Renal cortical epithelial cell (primary cell): Measurements from ENCODE around the gene SLC33A1. TPM values are rescaled to one million over a fixed set of nuclear protein-coding genes. Genes with fewer than 3 reads are reported as not detected.
A peak's percentile ranks its signal among the peaks of the same experiment; 100 is the strongest.
"Not testable (repeated sequence)": the region's sequence is repeated elsewhere in the genome, so short reads cannot be mapped to it uniquely, and the experiment has no call there.

Source experiments
- DNase-seq: peaks from one replicate; pipeline ENCODE4 v3.0.0-alpha.2; 2011; ENCODE audit warnings: low read depth
- total RNA-seq: library from RNA; depleted of rRNA; stranded (reverse); fragments of >200 nt; gene quantifications from 2 replicates; pipeline ENCODE4 v1.2.3, GENCODE V29; 2014

The SLC33A1 gene
- total RNA-seq: 50.5 and 55.8 TPM in 2 replicates

DNA sequence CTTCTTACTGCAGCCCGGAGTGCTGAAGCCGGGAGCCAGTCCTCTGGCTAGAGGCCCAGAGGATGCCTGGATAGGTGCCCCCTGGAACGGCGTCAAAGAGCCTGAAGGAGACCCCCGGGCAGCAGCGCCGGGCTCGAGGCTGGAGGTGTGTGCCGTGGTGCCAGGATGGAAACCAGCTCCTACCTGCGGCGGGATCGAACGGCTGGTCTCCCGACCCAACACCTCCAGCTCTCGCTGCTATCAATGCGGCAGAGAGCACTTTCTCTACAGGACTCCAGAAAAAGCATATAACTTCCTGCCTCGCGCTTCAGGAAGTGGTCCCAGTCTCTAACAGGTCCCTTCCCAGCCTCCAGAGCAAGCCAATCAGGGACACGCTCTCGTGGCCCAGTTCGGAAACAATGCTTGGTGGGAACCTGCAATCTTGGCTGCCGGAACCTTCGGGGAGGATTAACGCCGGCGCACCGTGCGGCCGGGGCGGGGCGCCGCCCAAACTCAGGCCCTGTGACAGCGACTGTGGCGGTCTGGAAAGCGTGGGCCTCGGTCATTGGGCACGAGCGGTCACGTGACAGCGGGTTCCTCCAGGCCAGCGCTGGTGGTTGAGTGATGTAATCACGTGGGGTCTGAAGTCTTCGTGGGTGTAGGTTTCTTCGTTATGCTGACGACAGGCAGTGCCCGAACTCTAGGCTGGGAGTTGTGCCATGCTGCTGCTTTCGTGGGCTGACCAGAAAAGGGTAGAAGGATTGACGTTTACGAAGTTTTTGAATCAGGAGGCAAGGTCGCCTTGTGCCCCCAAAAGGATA is at the start of gene SLC33A1:
TSS of gene SLC33A1 (minus strand) at position 287 of the 800 bp plus-strand sequence. CDS start 430 bp downstream, outside the sequence.
- DNase-seq: peak; percentile 98

- DNase-seq: no peak
Measured at GRCh38 chr3:155895379-155895900, 41.2 kb upstream of the SLC33A1 start.

DNA sequence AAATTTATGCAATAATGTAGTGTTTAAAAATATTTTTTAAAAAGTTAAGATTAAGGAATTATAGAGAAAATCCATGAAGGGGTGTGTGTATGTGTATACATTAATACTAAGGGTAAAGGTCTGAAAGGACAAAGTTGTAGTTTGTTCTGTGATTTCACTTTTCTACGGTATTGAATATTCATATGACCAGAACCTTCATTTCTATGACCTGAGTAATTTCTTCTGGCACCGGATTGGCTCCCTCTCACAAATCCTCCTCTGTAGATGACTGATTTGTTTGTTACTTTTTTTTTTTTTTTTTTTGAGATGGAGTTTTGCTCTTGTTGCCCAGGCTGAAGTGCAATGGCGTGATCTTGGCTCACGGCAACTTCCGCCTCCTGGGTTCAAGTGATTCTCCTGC is 37.1 kb upstream of the SLC33A1 start:
- DNase-seq: no peak

GRCh38 chr3:155890671-155891190 is 36.5 kb upstream of the SLC33A1 start:
- peak; percentile 34 for DNase-seq

DNA sequence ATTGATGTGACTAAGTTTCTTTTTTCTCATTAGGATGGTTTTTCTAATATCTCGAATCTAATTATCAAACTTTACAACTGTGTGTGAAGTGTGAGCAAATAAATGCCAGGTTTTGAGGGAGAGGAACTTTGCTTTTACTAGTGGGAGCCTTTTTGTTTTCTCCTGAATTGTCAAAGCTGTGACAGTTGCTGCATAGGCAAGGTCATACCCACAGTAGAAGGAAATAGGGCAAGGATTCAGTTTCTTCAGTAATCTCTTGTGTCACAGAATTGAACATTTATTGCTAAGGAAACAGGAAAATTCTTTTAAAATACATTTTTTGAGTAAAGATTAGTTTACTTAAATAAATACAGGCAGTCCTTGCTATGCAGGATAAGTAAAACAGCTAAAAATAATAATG is 35.7 kb upstream of the SLC33A1 start:
- no peak for DNase-seq

DNA sequence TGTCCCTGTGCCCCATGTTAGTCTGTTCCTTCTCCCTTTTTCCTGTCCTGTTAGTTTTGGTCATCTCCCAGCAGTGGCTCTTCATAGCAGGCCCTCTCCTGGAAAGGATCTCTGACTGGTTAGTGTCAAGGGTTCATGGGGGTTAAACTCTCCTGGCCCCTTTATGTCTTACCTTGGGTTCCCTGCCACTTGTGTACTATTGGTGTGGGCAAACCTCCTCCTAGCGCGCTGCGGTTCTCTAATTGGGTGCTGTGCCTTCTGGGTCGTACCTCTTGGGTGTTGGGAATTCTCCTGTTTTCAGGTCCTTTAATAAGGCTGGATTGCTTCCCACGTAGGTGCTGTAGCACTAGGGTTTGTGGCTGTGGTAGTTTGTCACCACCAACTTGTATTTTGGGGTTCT is 35.0 kb upstream of the SLC33A1 start:
- no peak for DNase-seq

- no peak for DNase-seq
Measured at GRCh38 chr3:155886915-155887314, 32.7 kb upstream of the SLC33A1 start.

DNA sequence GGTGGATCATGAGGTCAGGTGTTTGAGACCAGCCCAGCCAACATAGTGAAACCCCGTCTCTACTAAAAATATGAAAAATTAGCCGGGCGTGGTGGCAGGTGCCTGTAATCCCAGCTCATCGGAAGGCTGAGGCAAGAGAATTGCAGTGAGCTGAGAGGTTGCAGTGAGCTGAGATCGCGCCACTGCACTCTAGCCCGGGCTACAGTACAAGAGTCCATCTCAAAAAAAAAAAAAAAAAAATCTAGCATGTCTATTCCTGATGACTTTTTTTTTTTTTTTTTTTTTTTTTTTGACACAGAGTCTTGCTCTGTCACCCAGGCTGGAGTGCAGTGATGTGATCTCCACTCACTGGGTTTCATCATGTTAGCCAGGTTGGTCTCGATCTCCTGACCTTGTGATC is 32.1 kb upstream of the SLC33A1 start:
- DNase-seq: not testable (repeated sequence)

DNA sequence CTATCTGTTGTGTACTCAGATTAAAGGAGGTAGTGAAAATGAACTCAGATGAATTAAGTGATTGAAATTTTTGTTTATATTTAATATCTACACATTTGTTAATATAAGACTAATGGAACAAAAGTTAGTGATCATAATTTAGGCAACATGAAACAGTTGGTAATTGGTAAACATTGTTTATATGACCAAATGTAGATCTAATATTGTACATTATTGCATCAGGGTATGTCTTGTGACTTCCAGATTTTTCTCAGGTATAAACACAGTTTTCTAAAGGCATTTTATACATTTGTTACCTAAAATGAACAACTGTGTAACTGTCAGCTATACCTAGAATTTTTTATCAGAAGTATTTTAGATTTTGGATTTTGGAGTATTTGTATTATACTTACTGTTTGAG is 31.1 kb upstream of the SLC33A1 start:
- no peak for DNase-seq

DNA sequence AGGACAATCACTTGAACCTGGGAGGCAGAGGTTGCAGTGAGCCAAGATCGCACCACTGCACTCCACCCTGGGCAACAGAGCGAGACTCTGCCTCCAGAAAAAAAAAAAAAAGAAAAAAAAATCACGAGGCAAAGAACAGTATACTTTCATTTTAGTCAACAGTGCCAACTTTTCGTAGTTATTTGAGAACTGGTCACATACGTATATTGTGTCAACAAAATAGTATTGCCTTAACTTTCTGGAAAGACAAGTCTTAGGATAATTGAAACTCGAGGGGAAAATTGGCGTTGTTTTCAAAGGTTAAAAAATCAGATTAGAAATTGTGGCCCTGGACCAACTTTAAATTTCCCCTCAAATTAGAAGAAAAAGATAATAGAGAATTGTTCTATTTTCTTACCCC is 30.1 kb upstream of the SLC33A1 start:
- no peak for DNase-seq

DNA sequence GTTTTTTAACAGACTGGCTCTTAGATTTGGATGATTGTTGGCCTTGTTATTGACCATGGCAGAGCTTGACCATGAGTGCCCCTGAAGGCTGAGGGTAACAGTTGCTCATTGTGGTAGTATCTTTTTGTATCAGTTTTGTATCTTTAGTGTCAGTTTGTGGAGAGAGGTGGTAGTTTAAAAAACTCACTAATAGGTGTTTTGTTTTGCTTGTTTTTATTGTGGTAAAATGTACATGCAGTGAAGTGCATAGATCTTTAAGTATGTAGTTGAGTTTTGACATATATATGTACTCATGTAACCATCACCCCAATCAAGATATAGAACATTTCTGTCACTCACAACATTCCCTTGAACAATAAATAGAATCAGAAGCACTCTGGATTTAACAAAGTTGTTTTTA is 26.1 kb upstream of the SLC33A1 start:
- no peak for DNase-seq

DNA sequence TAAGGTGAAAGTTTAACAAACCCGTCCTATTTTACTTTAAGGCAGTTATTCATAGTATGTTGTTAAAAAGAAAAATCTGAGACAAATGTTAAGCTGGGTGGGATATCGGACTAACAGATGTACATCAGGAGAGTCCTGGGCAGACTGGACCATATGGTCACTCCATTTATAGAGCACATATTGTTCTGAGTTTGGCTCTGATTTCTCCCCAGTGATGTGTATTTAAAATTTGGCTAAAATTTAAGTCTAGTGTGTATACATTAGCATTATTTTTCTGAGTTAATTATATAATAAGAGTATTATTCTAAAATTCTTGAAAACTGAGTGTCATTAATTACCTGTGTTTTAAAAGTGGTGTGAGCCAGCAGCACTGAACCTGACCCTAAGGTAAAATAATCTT is 22.3 kb upstream of the SLC33A1 start:
- no peak for DNase-seq

- DNase-seq: no peak
Measured at GRCh38 chr3:155876037-155876436, 21.8 kb upstream of the SLC33A1 start.

GRCh38 chr3:155872904-155873646 is 18.8 kb upstream of the SLC33A1 start:
- DNase-seq: no peak

DNA sequence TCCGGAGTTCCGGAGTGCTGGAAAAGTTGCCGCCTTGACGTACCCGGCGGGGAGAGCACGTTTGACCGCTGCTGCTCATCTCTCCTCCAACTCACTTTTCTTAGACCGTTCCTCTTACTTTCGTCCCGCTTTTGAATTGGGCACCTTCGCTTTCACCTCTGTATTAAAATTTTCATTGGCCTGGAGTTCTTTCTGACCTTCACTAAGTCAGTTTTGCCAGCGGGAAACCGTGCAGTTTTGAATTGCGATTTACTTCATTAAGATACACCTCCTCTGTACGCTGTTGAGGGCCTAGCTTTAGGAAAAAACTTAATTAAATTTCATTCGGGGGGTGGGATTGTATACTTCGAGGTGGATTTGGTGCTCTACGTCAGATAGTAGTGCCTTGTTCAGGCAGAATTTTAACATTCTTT is 17.5 kb upstream of the SLC33A1 start:
- DNase-seq: peak; percentile 27

GRCh38 chr3:155870945-155871745 is 16.9 kb upstream of the SLC33A1 start:
- no peak for DNase-seq

GRCh38 chr3:155870133-155870944 is 16.1 kb upstream of the SLC33A1 start, which contains the start of gene GMPS:
GMPS (plus strand) TSS chr3:155870650; CDS start chr3:155870871, 221 bp downstream.
- peak; percentile 79 for DNase-seq

DNA sequence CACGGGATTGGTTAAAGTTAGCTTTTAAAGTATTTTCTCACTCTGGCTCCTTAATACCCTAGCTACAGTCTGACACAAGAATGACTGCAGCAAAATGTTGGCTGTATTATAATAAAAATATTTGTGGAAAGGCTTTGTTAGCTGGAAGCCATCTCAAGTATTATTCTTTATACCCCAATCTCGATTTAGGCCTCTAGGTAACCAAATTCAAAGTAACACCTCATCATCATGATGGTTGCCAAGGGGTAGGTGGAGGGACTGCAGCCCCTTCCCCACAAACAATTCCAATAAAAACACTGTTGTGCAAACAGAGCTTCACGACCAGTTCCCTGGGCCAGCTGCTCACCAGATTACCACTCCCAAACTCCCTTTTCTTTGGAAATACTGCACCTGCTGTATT is 15.5 kb upstream of the SLC33A1 start:
- DNase-seq: no peak

DNA sequence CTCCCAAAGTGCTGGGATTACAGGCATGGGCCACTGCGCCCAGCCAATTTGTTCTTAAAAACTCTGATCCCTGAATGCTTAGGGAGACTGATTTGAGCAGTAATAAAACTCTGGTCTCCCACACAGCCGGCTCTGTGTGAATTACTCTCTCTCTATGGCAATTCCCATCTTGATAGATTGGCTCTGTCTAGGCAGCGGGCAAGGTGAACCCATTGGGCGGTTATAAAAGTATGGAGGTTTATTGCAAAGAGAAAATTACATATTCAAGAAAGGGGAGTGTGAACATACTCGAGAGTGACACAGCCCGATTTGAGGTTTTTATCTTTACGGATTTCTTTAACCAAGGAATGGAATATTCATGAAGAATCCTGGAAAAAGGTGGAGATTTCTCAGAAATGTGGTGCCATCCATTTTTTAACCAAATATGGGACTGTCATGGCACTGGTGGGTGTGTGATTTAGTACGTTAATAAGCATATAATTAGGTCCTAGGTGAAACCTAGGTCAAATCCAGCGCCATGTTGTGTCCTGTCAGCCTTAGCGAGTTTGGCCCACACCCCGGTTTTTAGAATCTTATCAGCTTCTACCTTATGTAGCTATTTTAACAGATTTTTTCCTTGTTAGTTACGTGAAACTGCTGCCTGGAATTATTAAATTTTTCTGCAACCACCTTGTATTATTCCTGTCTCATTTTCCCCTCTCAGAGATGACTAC is 9.0 kb upstream of the SLC33A1 start:
- no peak for DNase-seq
